IPS-18c (cell line): ENCODE results near the gene KRT33A.
"Not testable (repeated sequence)": the region's sequence is repeated elsewhere in the genome, so short reads cannot be mapped to it uniquely, and the experiment has no call there.

Experiments
- H3K4me3 ChIP-seq: 2 replicates; pipeline ENCODE4 v1.7.0; 2013; ENCODE audit warnings: low read depth, mild to moderate bottlenecking, low read length, moderate library complexity; ENCODE audit not compliant: insufficient read depth
- H3K9me3 ChIP-seq: one replicate; pipeline ENCODE4 v1.6.1; 2013; ENCODE audit warnings: mild to moderate bottlenecking, low read length, moderate library complexity; ENCODE audit not compliant: control insufficient read depth, insufficient read depth

KRT33A gene

GRCh38 chr17:41350381-41350878 is at the start of gene KRT33A:
Gene KRT33A (minus strand): TSS chr17:41350828. CDS start chr17:41350767, 61 bp downstream.
- H3K9me3 ChIP-seq, result not testable (repeated sequence)

DNA sequence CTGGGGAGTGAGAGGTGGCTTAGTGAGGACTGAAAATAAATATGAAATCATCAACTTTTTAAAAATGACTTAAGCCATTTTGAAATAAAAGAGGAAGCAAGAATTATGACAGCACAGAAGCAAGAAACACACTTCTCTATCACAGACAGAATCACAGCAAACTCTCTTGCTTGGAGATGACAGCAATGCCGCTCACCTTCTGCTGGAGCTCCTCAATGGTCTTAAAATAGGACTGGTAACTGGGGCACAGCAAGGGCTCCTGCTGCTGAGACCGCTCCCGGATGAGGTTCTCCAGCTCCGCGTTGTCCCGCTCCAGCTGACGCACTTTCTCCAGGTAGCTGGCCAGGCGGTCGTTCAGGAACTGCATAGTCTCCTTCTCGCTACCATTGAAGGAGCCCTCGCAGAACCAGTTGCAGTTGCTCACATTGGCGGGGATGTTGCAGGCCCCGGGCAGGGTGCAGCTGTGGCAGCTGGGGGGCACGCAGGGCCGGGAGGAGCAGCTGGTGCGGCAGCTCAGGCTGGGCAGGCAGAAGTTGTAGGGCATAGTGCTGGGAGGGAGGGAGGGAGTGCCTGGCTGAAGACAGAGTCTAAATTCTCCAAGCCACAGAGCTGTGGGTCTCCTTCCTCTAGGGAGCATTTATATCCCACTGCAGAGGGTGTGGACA is 46.5 kb upstream of the KRT33A start, which contains the start of gene KRT31:
Gene KRT31 (minus strand): TSS at position 613 of the 665 bp plus-strand sequence. CDS start 69 bp downstream, at position 544.
- H3K9me3 ChIP-seq, result no peaks in the 10 kb centered on the region
- no peak within 1 kb of the TSS for H3K4me3 ChIP-seq

More at GRCh38 chr17:41350381-41350878, at the start of gene KRT33A:
- H3K4me3 ChIP-seq, result not testable (repeated sequence)

- Histone ChIP-seq H3K4me3 (no peak overlapping the region), H3K9me3 (no peaks in the 10 kb centered on the region)
Observed at GRCh38 chr17:41396340-41396739, 45.7 kb upstream of the KRT33A start.

DNA sequence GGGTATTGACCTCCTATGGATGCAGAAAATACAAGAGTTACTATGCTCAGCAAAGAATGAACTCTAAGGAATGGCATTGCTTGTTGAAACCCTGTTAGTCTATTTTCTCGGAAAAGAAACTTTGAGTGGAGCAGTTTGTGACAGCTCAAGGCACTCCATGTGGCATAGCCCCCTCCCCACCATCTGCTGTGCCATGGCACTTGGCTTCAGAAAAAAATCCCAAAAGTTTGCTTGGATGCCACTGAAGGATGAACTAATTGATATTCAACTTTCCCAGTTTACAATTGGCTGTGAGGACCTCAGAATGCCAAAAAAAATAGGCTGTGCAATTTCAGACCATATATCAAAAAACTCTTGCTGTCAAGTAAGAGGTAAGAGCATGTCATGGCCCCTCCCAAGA is 45.0 kb upstream of the KRT33A start:
- no peak overlapping the region for H3K4me3 ChIP-seq
- H3K9me3 ChIP-seq, result no peaks in the 10 kb centered on the region

DNA sequence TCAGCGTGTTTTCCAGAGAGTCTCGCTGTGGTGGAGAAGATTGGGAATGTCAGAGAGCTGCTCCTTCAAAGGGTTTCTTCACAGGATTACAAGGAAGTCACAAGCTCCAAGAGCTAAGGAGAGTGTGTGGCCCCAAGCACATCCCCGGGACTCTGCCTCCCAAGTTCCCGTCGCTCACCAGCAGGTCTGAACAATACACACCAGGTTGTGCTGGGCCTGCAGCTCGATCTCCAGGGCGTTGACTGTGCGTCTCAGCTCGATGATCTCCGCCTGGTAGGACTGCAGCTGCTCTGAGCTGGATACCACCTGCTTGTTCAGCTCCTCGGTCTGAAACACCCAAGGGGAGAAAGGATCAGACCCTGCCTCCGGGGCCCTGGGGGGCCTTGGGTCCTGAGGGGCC is 44.4 kb upstream of the KRT33A start:
- not testable (repeated sequence) for H3K4me3 ChIP-seq, H3K9me3 ChIP-seq

GRCh38 chr17:41394254-41394996 is 43.8 kb upstream of the KRT33A start:
- H3K4me3 ChIP-seq, result no peak overlapping the region
- H3K9me3 ChIP-seq, result no peaks in the 10 kb centered on the region

DNA sequence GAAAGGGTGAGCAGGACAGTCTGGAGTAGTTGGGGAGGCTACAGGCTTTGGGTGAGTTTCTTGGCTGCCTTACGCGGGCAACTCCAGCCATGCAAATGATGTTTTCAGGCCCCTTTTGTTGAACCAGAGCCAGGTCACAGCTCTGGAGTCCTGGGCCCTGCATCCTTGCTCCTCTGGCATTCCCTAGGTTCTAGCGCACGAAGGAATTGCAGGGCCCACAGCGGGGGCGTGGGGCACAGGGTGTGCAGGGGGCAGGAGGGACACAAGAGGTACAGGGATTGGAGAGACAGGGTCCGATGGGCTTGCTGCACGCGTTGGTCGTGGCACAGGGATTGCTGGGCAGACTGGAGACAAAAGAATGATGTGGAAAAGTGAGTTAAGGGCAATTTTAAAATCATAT is 43.2 kb upstream of the KRT33A start:
- H3K4me3 ChIP-seq, result no peak overlapping the region
- no peaks in the 10 kb centered on the region for H3K9me3 ChIP-seq

- Histone ChIP-seq H3K4me3 (no peak overlapping the region), H3K9me3 (no peaks in the 10 kb centered on the region)
Observed at GRCh38 chr17:41393294-41393693, 42.7 kb upstream of the KRT33A start.

DNA sequence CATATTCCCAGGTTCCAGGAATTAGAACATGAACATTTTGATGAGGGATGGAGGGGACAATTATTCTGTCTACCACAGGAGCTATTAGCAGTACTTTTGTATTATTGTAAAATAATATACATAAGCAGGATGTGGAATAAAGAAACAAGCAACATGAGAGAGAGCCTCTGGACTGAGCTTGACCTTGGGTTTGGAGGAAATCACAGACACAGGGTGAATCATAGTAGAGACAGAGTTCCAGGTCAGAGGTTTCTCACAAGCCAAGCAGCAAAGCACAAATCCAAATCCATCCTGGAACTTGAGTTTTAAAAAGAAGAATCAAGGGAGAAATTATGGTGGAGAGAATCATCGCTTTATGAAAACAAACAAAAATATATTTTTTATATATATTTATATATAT is 41.6 kb upstream of the KRT33A start:
- H3K4me3 ChIP-seq, result no peak overlapping the region

DNA sequence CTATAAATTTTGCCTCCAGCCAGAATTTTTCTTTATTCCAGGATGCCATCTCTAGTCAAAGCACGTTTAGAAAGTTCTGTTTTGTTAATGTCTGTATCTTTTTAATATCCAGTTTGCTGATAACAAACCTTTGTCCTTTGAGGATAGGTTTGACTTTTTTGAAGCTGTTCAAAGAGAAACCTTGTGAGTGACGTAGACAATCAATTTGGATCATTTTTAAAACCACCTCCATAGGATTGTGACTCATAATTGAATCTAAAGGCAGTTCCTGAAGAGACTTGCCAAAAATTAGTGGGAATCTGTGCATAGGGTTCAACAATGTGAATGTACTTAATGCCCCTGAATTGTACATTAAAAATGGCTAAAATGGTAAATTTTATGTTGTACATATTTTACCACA is 40.9 kb upstream of the KRT33A start:
- no peak overlapping the region for H3K4me3 ChIP-seq
- H3K9me3 ChIP-seq, result no peaks in the 10 kb centered on the region

More for the DNA sequence above, 41.6 kb upstream of the KRT33A start:
- H3K9me3 ChIP-seq, result no peaks in the 10 kb centered on the region

DNA sequence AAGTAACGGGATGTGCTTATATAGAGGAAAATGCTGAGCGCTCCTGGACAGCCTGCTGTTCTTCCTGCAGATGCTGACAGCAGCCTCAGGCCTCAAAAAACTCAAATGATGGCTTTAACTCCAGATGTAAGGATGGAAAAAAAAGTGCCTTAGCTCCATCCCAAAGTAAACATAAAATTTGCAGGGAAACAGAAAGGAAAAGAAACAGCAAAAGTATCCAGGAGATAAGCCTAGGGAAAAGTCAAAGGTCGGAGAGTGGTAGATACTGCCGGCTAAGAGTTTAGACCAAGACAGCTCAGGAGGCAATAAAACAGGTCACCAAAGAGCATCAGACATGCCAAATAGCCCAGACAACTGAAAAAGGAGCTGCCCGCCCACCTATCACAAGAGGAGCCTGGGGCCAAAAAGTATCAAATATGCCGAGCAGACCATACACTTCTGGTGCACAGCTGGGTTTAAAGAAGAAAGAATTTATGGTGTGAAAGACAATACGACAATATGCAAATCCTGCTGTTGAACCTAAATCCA is 39.8 kb upstream of the KRT33A start:
- Histone ChIP-seq H3K4me3 (no peak overlapping the region), H3K9me3 (no peaks in the 10 kb centered on the region)

- Histone ChIP-seq H3K9me3 (no peaks in the 10 kb centered on the region), H3K4me3 (no peak overlapping the region)
Observed at GRCh38 chr17:41387670-41388069, 37.0 kb upstream of the KRT33A start.

DNA sequence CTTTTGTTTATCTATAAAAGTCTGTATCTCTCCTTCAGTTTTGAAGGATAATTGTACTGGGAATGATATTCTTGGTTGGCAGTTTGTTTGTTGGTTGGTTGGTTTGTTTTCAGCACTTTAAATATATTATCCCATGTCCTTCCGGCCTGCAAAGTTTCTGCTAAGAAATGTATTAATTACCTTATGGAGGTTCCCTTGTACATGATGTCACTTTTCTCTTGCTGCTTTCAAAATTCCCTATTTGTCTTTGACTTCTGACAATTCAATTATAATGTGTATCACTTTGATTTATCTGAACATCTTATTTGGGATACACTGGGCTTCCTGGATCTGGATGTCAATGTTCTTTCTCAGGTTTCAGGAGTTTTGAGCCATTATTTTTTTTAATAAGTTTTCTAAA is 35.6 kb upstream of the KRT33A start:
- no peaks in the 10 kb centered on the region for H3K9me3 ChIP-seq
- H3K4me3 ChIP-seq, result no peak overlapping the region

- H3K4me3 ChIP-seq, result no peak overlapping the region
- peaks cover 2% of the 10 kb centered on the region for H3K9me3 ChIP-seq
Observed at GRCh38 chr17:41383690-41384089, 33.1 kb upstream of the KRT33A start.

GRCh38 chr17:41382394-41382793 is 31.8 kb upstream of the KRT33A start:
- Histone ChIP-seq H3K4me3 (no peak overlapping the region), H3K9me3 (peaks cover 2% of the 10 kb centered on the region)

DNA sequence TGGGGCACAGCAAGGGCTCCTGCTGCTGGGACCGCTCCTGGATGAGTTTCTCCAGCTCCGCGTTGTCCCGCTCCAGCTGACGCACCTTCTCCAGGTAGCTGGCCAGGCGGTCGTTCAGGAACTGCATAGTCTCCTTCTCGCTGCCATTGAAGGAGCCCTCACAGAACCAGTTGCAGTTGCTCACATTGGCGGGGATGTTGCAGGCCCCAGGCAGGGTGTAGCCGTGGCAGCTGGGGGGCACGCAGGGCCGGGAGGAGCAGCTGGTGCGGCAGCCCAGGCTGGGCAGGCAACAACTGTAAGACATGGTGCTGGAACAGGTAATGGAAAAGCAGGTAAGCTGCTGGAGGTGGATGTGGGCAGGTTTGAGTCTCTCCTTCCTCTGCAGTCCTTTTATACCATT is 31.3 kb upstream of the KRT33A start, which contains the start of gene KRT34:
Gene KRT34 (minus strand): TSS at position 364 of the 400 bp plus-strand sequence. CDS start 60 bp downstream, at position 304.
- not testable (repeated sequence) for H3K4me3 ChIP-seq

GRCh38 chr17:41380091-41380490 is 29.5 kb upstream of the KRT33A start:
- H3K4me3 ChIP-seq, H3K9me3 ChIP-seq: not testable (repeated sequence)

More for the DNA sequence above, 31.3 kb upstream of the KRT33A start, which contains the start of gene KRT34:
- not testable (repeated sequence) for H3K9me3 ChIP-seq

- H3K4me3 ChIP-seq, result no peak overlapping the region
- peaks cover 2% of the 10 kb centered on the region for H3K9me3 ChIP-seq
Observed at GRCh38 chr17:41377546-41377945, 26.9 kb upstream of the KRT33A start.
